NT2/D1 (cell line): Measurements from ENCODE around the gene BMP4.

Source experiments
- SUZ12 ChIP-seq: IDR thresholded peaks from 2 replicates; pipeline ENCODE4 v1.6.1; 2011; ENCODE audit not compliant: insufficient read length, insufficient read depth; ENCODE audit errors: extremely low read depth
- YY1 ChIP-seq: IDR thresholded peaks from 2 replicates; pipeline ENCODE4 v1.6.1; 2011; ENCODE audit not compliant: insufficient read length, insufficient read depth

- TF ChIP-seq SUZ12: no peak
- no peak for TF ChIP-seq YY1
Observed at GRCh38 chr14:54003064-54003463, 46.4 kb upstream of the BMP4 start.
